Activated CD4-positive, alpha-beta memory T cell treated with anti-CD3 and anti-CD28 coated beads for 36 hours (primary cell): ENCODE results near the gene NIFK. TPM values are rescaled to one million over a fixed set of nuclear protein-coding genes. Genes with fewer than 3 reads are reported as not detected.

Experiments
- CTCF ChIA-PET: fragments of 350-600 bp; sonication (Branson Sonifier 250); formaldehyde crosslinking; loops from one replicate; lab custom pipeline; 2021; ENCODE audit warnings: antibody characterized with exemption, inconsistent platforms; lab: Charles Lee
- POLR2A ChIA-PET: fragments of 350-600 bp; sonication (Branson Sonifier 250); formaldehyde crosslinking; loops from one replicate; lab custom pipeline; 2021; ENCODE audit warnings: antibody characterized with exemption; lab: Charles Lee
- DNase-seq: peaks from one replicate; pipeline ENCODE4 v3.0.0-alpha.2; 2020
- H3K27ac Mint-ChIP-seq: one replicate; pipeline ENCODE4 v1.8.0; 2021; ENCODE audit warnings: mixed read lengths
- H3K27me3 Mint-ChIP-seq: one replicate; pipeline ENCODE4 v1.8.0; 2021; ENCODE audit warnings: mixed read lengths
- H3K36me3 Mint-ChIP-seq: one replicate; pipeline ENCODE4 v1.8.0; 2021; ENCODE audit warnings: mixed read lengths
- H3K4me1 Mint-ChIP-seq: one replicate; pipeline ENCODE4 v1.8.0; 2021; ENCODE audit warnings: low read depth, mixed read lengths
- H3K4me3 Mint-ChIP-seq: one replicate; pipeline ENCODE4 v1.8.0; 2021; ENCODE audit warnings: mild to moderate bottlenecking, mixed read lengths
- H3K9me3 Mint-ChIP-seq: one replicate; pipeline ENCODE4 v1.8.0; 2021; ENCODE audit warnings: mixed read lengths
- intact Hi-C: fragments of 100-400 bp; cut with micrococcal nuclease; formaldehyde crosslinking; loops from one replicate; pipeline ENCODE4 v1.15.1; 2023
- total RNA-seq, 2 experiments: library from RNA; stranded (reverse); gene quantifications; one replicate each; pipeline ENCODE4 v1.2.3, GENCODE V29; 2021

The NIFK gene
- total RNA-seq, 2 experiments from 2014 or later: 244 to 252 TPM

GRCh38 chr2:121689356-121689755, 47.3 kb downstream of the NIFK start:
- POLR2A ChIA-PET: interaction anchor here (0.7 kb wide), 1 partner anchor 159 kb away, joined by 3 read pairs; the partner anchor contains the start of gene RNU4ATAC
- Mint-ChIP-seq H3K27ac (no peak overlapping the region), H3K4me1 (no peaks in the 10 kb centered on the region), H3K36me3 (no peaks in the 10 kb centered on the region), H3K9me3 (peaks cover under 1% of the 10 kb centered on the region), H3K27me3 (no peaks in the 10 kb centered on the region), H3K4me3 (no peak overlapping the region)
- no peak for DNase-seq
- CTCF ChIA-PET: interaction anchor here (0.9 kb wide), 1 partner anchor 12 kb away, joined by 4 read pairs; no protein-coding TSS in a partner anchor
- intact Hi-C loops: no loop called here

- Mint-ChIP-seq H3K4me3 (no peak overlapping the region), H3K4me1 (no peaks in the 10 kb centered on the region), H3K27me3 (no peaks in the 10 kb centered on the region), H3K36me3 (peaks cover 4% of the 10 kb centered on the region), H3K27ac (no peak overlapping the region), H3K9me3 (peaks cover 6% of the 10 kb centered on the region)
- no peak for DNase-seq
- ChIA-PET POLR2A (no interaction called here), CTCF (interaction anchor here (0.9 kb wide), 1 partner anchor 13 kb away, joined by 4 read pairs; no protein-coding TSS in a partner anchor)
- intact Hi-C loops: no loop called here
These were observed 47.9 kb downstream of the NIFK start for GRCh38 chr2:121688820-121689219.

- Mint-ChIP-seq H3K27me3 (no peaks in the 10 kb centered on the region), H3K4me3 (no peak overlapping the region), H3K9me3 (peaks cover 25% of the 10 kb centered on the region), H3K27ac (no peak overlapping the region), H3K36me3 (peaks cover 10% of the 10 kb centered on the region), H3K4me1 (no peaks in the 10 kb centered on the region)
- no peak for DNase-seq
- CTCF ChIA-PET: no interaction called here
- intact Hi-C loops: no loop called here
- POLR2A ChIA-PET: no interaction called here
These were observed 49.8 kb downstream of the NIFK start for GRCh38 chr2:121686902-121687301.

- ChIA-PET POLR2A (no interaction called here), CTCF (no interaction called here)
- Mint-ChIP-seq H3K27ac (no peak overlapping the region), H3K36me3 (peaks cover 14% of the 10 kb centered on the region), H3K4me3 (no peak overlapping the region), H3K9me3 (peaks cover 32% of the 10 kb centered on the region), H3K4me1 (no peaks in the 10 kb centered on the region), H3K27me3 (no peaks in the 10 kb centered on the region)
- intact Hi-C loops: no loop called here
- DNase-seq: no peak
These were observed 50.5 kb downstream of the NIFK start for GRCh38 chr2:121686218-121686617.

GRCh38 chr2:121682396-121683298, 54.0 kb downstream of the NIFK start:
- H3K4me3 Mint-ChIP-seq: no peak overlapping the region
- H3K27me3 Mint-ChIP-seq: no peaks in the 10 kb centered on the region
- no peak overlapping the region for H3K27ac Mint-ChIP-seq
- H3K9me3 Mint-ChIP-seq: peaks cover 44% of the 10 kb centered on the region
- CTCF ChIA-PET: no interaction called here
- H3K36me3 Mint-ChIP-seq: peaks cover 14% of the 10 kb centered on the region
- no peaks in the 10 kb centered on the region for H3K4me1 Mint-ChIP-seq
- intact Hi-C loops: no loop called here
- no peak for DNase-seq
- POLR2A ChIA-PET: no interaction called here

GRCh38 chr2:121677855-121678254, 58.8 kb downstream of the NIFK start:
- Mint-ChIP-seq H3K27me3 (no peaks in the 10 kb centered on the region), H3K9me3 (peaks cover 67% of the 10 kb centered on the region), H3K27ac (no peak overlapping the region), H3K4me3 (no peak overlapping the region), H3K4me1 (no peaks in the 10 kb centered on the region), H3K36me3 (peaks cover 16% of the 10 kb centered on the region)
- ChIA-PET CTCF (interaction anchor here (0.6 kb wide), 1 partner anchor 28 kb away, joined by 5 read pairs; the partner anchor contains the start of gene CLASP1), POLR2A (interaction anchor here (2.1 kb wide), 1 partner anchor 21 kb away, joined by 5 read pairs; no protein-coding TSS in a partner anchor)
- intact Hi-C loops: no loop called here
- DNase-seq: no peak

Other genes with a start within 250 kb of the NIFK start
- gene RNU4ATAC, start 206.0 kb downstream of the NIFK start, total RNA-seq: not detected
- 100 to 1,000 TPM; 122 to 126 TPM for gene CLASP1, start 87.4 kb downstream of the NIFK start, total RNA-seq
- gene TSN, start 18.8 kb upstream of the NIFK start, total RNA-seq: 10 to 100 TPM; 68.8 to 74.5 TPM